RWPE2 (cell line): ENCODE results near the gene INPP5J.

Experiments used
- ATAC-seq: fragments of 200-7000 bp; cut with Tn5 transposase; 3 replicates; pipeline ENCODE4 v1.9.1; 2021; ENCODE audit warnings: low read depth
- DNase-seq: peaks from one replicate; pipeline ENCODE4 v3.0.0-alpha.2; 2020; ENCODE audit warnings: low spot score
- H3K27ac ChIP-seq: fragments of 450-650 bp; 2 replicates; pipeline ENCODE4 v1.5.1; 2017; ENCODE audit warnings: mild to moderate bottlenecking; ENCODE audit not compliant: poor library complexity, severe bottlenecking
- H3K27me3 ChIP-seq: fragments of 250-450 bp; sonication (Bioruptor Pico); 2 replicates; pipeline ENCODE4 v1.5.1; 2021; ENCODE audit warnings: mild to moderate bottlenecking, moderate library complexity; ENCODE audit not compliant: insufficient read depth, poor library complexity, severe bottlenecking
- H3K36me3 ChIP-seq: fragments of 250-450 bp; sonication (Bioruptor Pico); 2 replicates; pipeline ENCODE4 v1.5.1; 2020; ENCODE audit warnings: low read depth, mild to moderate bottlenecking, moderate library complexity
- H3K4me1 ChIP-seq: fragments of 250-450 bp; sonication (Bioruptor Pico); 2 replicates; pipeline ENCODE4 v1.5.1; 2021; ENCODE audit warnings: mild to moderate bottlenecking, moderate library complexity; ENCODE audit not compliant: insufficient read depth, poor library complexity, severe bottlenecking
- H3K4me3 ChIP-seq: fragments of 250-450 bp; sonication (Bioruptor Pico); 2 replicates; pipeline ENCODE4 v1.5.1; 2021; ENCODE audit warnings: mild to moderate bottlenecking, moderate library complexity; ENCODE audit not compliant: severe bottlenecking
- H3K9me3 ChIP-seq: fragments of 250-450 bp; sonication (Bioruptor Pico); 2 replicates; pipeline ENCODE4 v1.5.1; 2021; ENCODE audit warnings: mild to moderate bottlenecking, moderate library complexity; ENCODE audit not compliant: severe bottlenecking
- CTCF ChIP-seq: fragments of 450-650 bp; IDR thresholded peaks from one replicate; pipeline ENCODE4 v1.5.1; 2017; ENCODE audit warnings: mild to moderate bottlenecking, moderate library complexity; ENCODE audit not compliant: poor library complexity, severe bottlenecking

INPP5J gene

DNA sequence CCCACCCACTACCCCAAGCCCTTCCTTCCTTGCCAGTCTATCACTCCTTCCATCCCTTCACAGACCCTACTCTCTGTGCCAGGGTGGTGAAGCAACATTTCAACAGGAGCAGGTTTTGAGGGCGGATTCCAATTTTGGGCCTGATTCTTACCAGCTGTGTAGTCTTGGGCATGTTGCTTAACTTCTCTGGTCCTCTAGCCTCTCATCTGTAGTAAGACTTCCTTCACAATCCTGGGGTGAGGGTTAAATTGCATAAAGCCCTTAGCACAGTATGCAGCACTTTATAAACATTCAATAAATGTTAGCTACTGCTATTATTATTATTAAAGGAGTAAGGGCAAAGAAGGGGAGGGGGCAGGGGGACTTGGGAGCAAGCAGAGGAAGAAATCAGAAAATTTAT lies 32.2 kb downstream of the INPP5J start:
- H3K9me3 ChIP-seq, result no peaks in the 10 kb centered on the region
- no peak for TF ChIP-seq CTCF
- H3K36me3 ChIP-seq, result no peaks in the 10 kb centered on the region
- H3K4me1 ChIP-seq, result peaks cover 5% of the 10 kb centered on the region
- H3K27me3 ChIP-seq, result no peaks in the 10 kb centered on the region
- peak overlapping the region; percentile 27 for H3K27ac ChIP-seq
- ATAC-seq, result no peak
- no peak for DNase-seq
- no peak overlapping the region for H3K4me3 ChIP-seq

GRCh38 chr22:31155422-31155821 lies 32.7 kb downstream of the INPP5J start:
- no peaks in the 10 kb centered on the region for H3K9me3 ChIP-seq
- TF ChIP-seq CTCF, result no peak
- ATAC-seq (no peak), DNase-seq (no peak)
- H3K27ac ChIP-seq, result peak overlapping the region; percentile 27
- no peak overlapping the region for H3K4me3 ChIP-seq
- H3K27me3 ChIP-seq, result no peaks in the 10 kb centered on the region
- peaks cover 5% of the 10 kb centered on the region for H3K4me1 ChIP-seq
- no peaks in the 10 kb centered on the region for H3K36me3 ChIP-seq

DNA sequence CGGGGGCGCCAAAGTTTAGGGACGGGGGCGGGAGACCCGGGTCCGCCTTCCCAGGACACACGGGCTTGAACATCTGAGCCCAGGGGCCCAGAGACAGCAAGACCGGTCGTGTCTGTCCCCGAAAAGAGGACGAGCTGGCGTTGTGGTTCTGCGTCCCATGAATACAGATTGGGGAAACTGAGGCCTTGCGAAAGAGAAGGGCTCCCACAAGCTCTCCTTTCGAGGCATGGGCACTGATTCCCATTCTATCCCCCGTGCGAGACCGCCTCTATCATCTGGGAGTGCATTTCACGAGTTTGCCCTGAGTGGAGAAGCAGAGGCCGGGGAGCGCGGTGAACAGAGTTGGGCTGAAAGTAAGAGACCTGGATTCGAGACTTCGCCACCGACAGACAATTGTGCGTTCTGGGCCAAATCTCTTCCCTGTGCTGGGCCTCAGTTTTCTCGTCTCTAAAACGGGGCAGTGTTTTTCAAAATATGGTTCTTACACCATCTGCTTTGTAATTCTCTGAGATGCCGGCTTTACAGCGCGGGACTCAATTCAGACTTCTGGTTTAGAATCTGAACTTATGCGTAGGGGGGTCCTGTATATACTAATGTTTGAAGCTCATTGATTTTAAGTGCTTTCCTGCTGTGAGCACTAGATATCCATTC lies 37.7 kb downstream of the INPP5J start:
- ATAC-seq (peak; percentile 65), DNase-seq (no peak)
- Histone ChIP-seq H3K27me3 (no peaks in the 10 kb centered on the region), H3K4me3 (peak overlapping the region; percentile 54), H3K27ac (peak overlapping the region; percentile 46), H3K9me3 (no peaks in the 10 kb centered on the region), H3K36me3 (peaks cover 8% of the 10 kb centered on the region), H3K4me1 (peaks cover 16% of the 10 kb centered on the region)
- TF ChIP-seq CTCF, result no peak

DNA sequence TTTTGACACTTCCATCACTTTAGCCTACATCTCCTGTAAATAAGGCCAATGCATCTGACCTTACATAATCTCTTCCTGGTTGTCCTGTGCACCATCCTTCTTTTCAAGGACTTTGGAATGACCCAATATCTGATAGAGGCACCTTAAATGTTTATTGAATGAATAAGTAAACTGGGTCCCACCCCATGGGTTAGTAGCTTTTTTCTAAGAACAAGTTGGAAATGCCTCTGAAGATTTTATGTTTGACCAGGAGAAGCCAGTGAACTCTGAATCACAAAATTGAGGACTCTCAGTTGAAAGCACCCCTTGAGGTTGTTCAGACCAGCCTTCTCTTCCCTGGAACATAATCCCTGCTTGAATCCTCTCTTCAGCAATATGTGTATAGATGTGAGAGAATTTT lies 38.6 kb downstream of the INPP5J start:
- Histone ChIP-seq H3K27ac (peak overlapping the region; percentile 46), H3K27me3 (no peaks in the 10 kb centered on the region), H3K36me3 (peaks cover 17% of the 10 kb centered on the region), H3K4me3 (no peak overlapping the region), H3K4me1 (peaks cover 11% of the 10 kb centered on the region), H3K9me3 (no peaks in the 10 kb centered on the region)
- no peak for TF ChIP-seq CTCF
- DNase-seq, result no peak
- ATAC-seq, result no peak

- Histone ChIP-seq H3K27ac (peak overlapping the region; percentile 46), H3K4me1 (peaks cover 11% of the 10 kb centered on the region), H3K9me3 (no peaks in the 10 kb centered on the region), H3K4me3 (no peak overlapping the region), H3K36me3 (peaks cover 24% of the 10 kb centered on the region), H3K27me3 (no peaks in the 10 kb centered on the region)
- peak; percentile 15 for TF ChIP-seq CTCF
- no peak for DNase-seq
- no peak for ATAC-seq
Measured at GRCh38 chr22:31162015-31162765, 39.4 kb downstream of the INPP5J start.
